ENCODE measurements around the gene PPP1R12B.

- TF ChIP-seq ZNF792 (tag by site-specific recombination; IDR thresholded peaks at IDR 0.05) (no peak), CTCF (tag by site-specific recombination; IDR thresholded peaks at IDR 0.05) (no peak), SCRT1 (tag by site-specific recombination; IDR thresholded peaks at IDR 0.05; ENCODE audit: borderline replicate concordance) (no peak), ZNF280D (tag by site-specific recombination; IDR thresholded peaks at IDR 0.05) (no peak), MZF1 (tag by site-specific recombination; IDR thresholded peaks at IDR 0.05; ENCODE audit: borderline replicate concordance) (no peak), ZNF26 (tag by site-specific recombination; IDR thresholded peaks at IDR 0.05) (no peak), BCL11A (tag by site-specific recombination; IDR thresholded peaks at IDR 0.05; ENCODE audit: low read depth) (no peak), REST (tag by site-specific recombination; IDR thresholded peaks at IDR 0.05) (no peak), TCF7L2 (IDR thresholded peaks at IDR 0.05; ENCODE audit: borderline replicate concordance, low read depth, low read length) (no peak), TRIM28 (IDR thresholded peaks at IDR 0.05; ENCODE audit: borderline replicate concordance, low read length) (no peak), KLF10 (tag by site-specific recombination; IDR thresholded peaks at IDR 0.05) (no peak)
- TF ChIP-seq, protein P1, sequence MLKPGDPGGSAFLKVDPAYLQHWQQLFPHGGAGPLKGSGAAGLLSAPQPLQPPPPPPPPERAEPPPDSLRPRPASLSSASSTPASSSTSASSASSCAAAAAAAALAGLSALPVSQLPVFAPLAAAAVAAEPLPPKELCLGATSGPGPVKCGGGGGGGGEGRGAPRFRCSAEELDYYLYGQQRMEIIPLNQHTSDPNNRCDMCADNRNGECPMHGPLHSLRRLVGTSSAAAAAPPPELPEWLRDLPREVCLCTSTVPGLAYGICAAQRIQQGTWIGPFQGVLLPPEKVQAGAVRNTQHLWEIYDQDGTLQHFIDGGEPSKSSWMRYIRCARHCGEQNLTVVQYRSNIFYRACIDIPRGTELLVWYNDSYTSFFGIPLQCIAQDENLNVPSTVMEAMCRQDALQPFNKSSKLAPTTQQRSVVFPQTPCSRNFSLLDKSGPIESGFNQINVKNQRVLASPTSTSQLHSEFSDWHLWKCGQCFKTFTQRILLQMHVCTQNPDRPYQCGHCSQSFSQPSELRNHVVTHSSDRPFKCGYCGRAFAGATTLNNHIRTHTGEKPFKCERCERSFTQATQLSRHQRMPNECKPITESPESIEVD (tag by site-specific recombination; IDR thresholded peaks at IDR 0.05) = no peak
- TF ChIP-seq, protein P2, sequence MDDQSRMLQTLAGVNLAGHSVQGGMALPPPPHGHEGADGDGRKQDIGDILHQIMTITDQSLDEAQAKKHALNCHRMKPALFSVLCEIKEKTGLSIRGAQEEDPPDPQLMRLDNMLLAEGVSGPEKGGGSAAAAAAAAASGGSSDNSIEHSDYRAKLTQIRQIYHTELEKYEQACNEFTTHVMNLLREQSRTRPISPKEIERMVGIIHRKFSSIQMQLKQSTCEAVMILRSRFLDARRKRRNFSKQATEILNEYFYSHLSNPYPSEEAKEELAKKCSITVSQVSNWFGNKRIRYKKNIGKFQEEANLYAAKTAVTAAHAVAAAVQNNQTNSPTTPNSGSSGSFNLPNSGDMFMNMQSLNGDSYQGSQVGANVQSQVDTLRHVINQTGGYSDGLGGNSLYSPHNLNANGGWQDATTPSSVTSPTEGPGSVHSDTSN (CRISPR knock-in tag; IDR thresholded peaks at IDR 0.05) = no peak
Observed at GRCh38 chr1:202631076-202631923, 282.8 kb downstream of the PPP1R12B start.
